ENCODE results near the gene PAAF1. TPM values are rescaled to one million over a fixed set of nuclear protein-coding genes. Genes with fewer than 3 reads are reported as not detected.

PAAF1 gene
- total and polyA plus RNA-seq, 2 experiments from 2014 or later, result 13.6 to 18.1 TPM

GRCh38 chr11:73921180-73921579 lies 44.4 kb downstream of the PAAF1 start:
- no peak for ATAC-seq
- H2AFZ ChIP-seq, result no peak overlapping the region
- H3K27me3 Mint-ChIP-seq (ENCODE audit: insufficient read depth, low read depth, poor library complexity), result no peaks in the 10 kb centered on the region
- H3K4me1 Mint-ChIP-seq, result no peaks in the 10 kb centered on the region
- H3K9me2 ChIP-seq (ENCODE audit: insufficient read depth), result no peaks in the 10 kb centered on the region
- no peaks in the 10 kb centered on the region for H3F3A ChIP-seq (replicated peaks; ENCODE audit: low read depth)
- H3K79me2 ChIP-seq (replicated peaks; ENCODE audit: insufficient read depth), result no peaks in the 10 kb centered on the region
- no peak overlapping the region for H3K27ac Mint-ChIP-seq
- no peak overlapping the region for H3K4me3 ChIP-seq
- no peak for DNase-seq (ENCODE audit: low spot score)
- H3K4me2 ChIP-seq, result no peak overlapping the region
- H3K4me3 Mint-ChIP-seq, result no peak overlapping the region
- TF ChIP-seq STAT1 (IDR thresholded peaks at IDR 0.05; ENCODE audit: unreplicated experiment) (no peak), CREB1 (CRISPR knock-in tag; IDR thresholded peaks at IDR 0.05; ENCODE audit: low read depth) (no peak), EZH2phosphoT487 (IDR thresholded peaks at IDR 0.05; ENCODE audit: unreplicated experiment) (no peak), ZNF331 (CRISPR knock-in tag; IDR thresholded peaks at IDR 0.05; ENCODE audit: low read depth) (no peak), NANOG (IDR thresholded peaks at IDR 0.05; ENCODE audit: borderline replicate concordance) (no peak), EZH2 (IDR thresholded peaks at IDR 0.05; ENCODE audit: low read depth, unreplicated experiment) (no peak), ZNF462 (CRISPR knock-in tag; IDR thresholded peaks at IDR 0.05) (no peak), JUNB (IDR thresholded peaks at IDR 0.05; ENCODE audit: unreplicated experiment) (no peak), ZNF114 (CRISPR knock-in tag; IDR thresholded peaks at IDR 0.05) (no peak), POLR2AphosphoS5 (IDR thresholded peaks at IDR 0.05; ENCODE audit: low read depth) (no peak), REST (IDR thresholded peaks at IDR 0.05; ENCODE audit: unreplicated experiment) (no peak), CTCF (conservative IDR thresholded peaks at IDR 0.05; ENCODE audit: low read depth in 2 of 2) (no peak)
- TF ChIP-seq, protein P1, sequence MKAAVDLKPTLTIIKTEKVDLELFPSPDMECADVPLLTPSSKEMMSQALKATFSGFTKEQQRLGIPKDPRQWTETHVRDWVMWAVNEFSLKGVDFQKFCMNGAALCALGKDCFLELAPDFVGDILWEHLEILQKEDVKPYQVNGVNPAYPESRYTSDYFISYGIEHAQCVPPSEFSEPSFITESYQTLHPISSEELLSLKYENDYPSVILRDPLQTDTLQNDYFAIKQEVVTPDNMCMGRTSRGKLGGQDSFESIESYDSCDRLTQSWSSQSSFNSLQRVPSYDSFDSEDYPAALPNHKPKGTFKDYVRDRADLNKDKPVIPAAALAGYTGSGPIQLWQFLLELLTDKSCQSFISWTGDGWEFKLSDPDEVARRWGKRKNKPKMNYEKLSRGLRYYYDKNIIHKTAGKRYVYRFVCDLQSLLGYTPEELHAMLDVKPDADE (IDR thresholded peaks at IDR 0.05), result no peak
- H4K20me1 ChIP-seq (replicated peaks; ENCODE audit: insufficient read depth), result no peaks in the 10 kb centered on the region
- H3K27me3 ChIP-seq (ENCODE audit: insufficient read depth), result no peaks in the 10 kb centered on the region
- no peaks in the 10 kb centered on the region for H3K36me3 ChIP-seq (ENCODE audit: insufficient read depth)
- no peak overlapping the region for H3K27ac ChIP-seq (ENCODE audit: low read depth)
- peaks cover 9% of the 10 kb centered on the region; the same call in 2 of the 3 replicates for H3K36me3 Mint-ChIP-seq (ENCODE audit: low read depth)
- no peaks in the 10 kb centered on the region for H3K4me1 ChIP-seq (ENCODE audit: insufficient read depth)
- no peaks in the 10 kb centered on the region for H3K9me3 Mint-ChIP-seq
